GM21529 (cell line): ENCODE results near the gene MEGF8.

Experiments
- ATAC-seq: cut with Tn5 transposase; IDR thresholded peaks from one replicate; pipeline ENCODE4 v1.9.1; 2021; ENCODE audit not compliant: unreplicated experiment

MEGF8 gene

DNA sequence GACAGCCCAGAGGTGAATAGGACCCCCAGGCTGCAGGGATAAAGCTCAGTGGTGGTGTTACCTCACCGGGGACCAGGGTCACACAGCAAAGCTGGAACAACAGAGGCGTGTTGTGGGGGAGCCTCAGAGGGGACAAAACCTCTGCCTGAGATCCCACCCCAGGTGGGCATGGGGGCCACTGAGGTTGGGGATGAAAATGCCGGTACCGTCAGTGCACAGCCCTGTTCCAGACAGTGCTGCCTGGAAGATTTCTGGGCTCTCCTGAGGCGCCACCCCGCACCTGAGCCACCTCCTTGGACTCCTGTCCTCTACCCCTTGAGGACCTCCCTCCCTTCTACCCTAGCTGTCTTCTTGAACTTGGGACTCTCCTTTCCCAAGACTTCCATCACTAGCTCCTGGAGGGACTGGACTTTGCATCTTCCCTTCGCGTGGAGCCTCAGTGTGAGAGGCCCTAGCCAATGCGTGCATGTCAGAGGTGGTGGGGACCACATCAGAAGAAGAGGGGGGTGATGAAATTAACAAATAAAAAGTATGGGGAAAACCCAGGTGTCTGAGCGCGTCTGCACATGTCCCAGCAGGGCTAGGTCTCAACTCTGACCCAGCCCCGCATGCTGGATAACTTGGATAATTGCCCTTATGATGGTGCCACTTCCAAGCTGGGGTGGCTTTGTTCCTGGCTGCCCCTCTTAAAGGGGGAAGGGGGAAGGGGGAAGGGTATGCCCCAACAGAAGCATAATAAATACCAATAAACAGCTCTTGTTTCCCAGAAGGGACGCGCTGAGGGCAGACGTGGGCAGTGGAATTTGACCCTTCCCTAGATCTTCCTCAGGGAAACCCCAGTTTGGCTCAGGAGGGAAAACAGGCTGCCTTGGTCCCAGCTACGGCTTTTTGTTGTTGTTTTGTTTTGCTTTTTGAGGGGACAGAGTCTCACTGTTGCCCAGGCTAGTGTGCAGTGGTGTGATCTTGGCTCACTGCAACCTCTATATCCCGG is 53.1 kb downstream of the MEGF8 start:
- ATAC-seq: no peak

DNA sequence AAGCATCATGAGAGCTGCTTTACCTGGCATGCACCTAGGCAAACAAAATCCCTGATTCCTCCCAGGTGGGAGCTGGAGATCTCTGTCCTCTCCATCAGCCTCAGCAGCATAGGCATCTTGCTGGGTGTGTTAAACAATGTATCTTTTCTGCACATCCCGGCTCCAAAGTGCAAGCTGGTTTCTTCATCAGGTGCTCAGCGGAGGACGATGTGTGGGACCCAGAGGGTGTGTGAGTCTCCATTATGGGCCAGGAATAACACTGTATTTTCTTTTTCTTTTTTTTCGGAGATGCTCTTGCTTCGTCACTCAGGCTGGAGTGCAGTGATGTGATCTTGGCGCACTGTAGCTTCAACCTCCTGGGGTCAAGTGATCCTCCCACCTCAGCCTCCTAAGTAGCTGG is 54.7 kb downstream of the MEGF8 start:
- no peak for ATAC-seq

DNA sequence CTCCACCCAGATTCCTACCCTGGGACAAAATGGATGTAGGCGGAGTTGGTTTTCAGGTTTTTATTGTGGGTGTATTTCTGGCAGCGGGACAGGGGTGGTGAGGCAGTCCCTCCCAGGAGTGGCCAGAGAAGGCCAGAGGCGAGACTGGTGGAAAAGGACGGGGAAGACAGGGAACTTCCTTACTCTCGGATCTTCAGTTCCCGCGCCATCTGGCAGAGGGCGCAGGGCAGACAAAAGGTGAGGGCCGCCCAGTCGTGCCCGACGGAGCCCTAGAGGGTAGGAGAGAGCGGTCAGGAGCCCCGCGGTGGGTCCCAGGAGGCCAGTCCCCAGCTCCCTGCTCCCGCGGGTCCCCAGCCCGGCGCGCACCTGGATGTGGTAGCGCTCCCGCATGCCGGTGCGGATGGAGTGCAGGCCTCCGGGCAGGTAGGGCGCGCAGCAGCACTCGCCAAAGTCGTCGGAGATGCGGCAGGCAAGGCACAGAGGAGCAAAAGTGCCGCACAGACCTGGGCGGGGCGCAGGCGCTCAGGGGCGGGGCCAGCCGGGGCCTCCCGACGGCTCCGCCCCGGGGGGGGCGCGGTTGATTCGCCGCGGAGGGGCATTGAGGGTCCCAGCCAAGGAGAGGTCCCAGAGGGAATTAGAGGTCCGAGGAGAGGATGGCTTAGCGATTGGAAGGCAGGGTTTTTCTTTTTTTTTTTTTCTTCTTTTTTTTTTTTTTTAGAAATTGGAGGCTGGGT is 61.7 kb downstream of the MEGF8 start:
- peak; percentile 49 for ATAC-seq

DNA sequence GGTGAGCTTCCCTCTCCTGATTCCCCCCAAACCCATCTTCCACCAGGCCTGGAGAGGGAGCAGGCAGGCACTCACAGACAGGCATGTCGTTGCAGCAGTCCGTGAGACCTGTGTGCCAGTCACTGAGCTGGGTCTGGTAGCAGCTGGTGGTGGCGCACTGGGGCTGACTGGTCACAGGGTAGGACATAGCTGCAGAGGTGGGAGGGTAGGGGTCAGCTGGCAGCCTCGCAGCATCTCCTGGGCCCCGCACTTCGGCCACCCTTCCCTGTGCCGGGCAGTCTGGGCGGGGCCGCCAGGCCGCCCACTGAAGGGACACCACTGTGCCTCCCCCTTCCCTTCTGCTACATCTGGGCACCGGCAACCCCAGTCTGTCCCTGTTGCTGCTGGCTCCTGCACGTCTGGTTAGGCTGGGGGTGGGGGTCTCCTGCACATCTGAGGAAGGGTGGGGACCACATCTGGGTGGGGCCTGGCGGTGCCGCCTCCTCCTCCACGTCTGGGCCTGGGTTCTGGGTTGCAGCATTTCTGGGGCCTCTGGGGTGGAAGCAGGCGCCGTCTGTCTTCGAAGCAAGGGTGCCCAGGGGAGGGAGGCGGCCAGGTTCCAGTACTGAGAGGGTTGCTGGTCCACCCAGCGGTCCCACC is 63.5 kb downstream of the MEGF8 start:
- no peak for ATAC-seq

DNA sequence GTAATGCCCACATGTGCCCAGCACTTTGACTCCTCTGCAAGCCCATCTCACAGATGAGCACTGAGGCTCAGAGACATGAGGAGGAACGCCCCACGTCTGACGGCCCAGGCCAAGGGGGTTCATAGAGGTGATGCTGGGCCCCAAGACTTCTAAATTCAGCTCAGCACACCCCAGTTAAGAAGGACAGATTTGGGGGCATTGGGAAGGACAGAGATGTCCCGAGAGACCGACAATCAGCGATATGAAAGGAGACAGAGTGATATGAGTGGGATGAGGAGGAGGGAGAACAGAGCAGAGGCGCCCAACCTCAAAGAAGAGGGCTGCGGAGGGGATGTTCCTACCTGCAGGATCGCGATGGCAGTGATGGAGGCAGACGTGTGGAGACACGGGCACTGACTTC is 64.5 kb downstream of the MEGF8 start, which contains the start of gene CNFN:
TSS of gene CNFN (minus strand) at position 399 of the 400 bp plus-strand sequence. CDS start 1,260 bp downstream, outside the sequence.
- no peak for ATAC-seq

DNA sequence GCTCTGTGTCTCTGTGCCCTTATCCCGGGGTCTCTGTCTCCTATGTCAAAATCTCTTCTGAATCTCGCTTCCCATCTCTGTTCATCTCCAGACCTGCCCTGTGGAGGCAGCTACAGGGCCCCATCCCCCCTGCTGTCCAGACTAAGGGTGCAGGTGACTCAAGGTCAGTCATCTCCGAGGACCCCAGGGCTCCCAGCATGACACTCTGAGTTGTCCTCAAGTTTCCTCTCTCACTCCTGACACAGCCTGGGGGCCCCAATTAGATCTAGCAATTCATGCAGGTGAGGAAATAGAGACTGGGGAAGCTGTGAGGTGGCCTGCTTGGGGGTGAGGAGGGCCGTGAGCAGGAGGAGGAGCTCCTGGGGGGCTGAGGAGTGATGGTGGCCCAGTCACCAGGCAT is 66.7 kb downstream of the MEGF8 start:
- no peak for ATAC-seq

DNA sequence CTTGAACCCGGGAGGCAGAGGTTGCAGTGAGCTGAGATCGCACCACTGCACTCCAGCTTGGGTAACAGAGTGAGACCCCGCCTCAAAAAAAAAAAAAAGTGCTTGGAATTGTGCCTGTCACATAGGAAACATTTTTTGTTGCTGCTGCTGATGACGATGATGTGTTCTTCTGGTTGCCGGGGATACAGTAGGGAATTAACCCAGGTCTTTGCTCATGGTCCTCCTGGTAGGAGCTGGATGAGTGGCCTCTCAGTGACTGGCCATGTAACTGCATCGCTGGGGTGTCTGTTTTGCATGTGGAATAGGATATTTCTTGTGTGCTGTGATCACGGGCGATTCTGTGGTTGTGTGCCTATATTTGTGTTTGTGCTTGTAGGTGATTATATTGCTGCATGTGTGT is 69.3 kb downstream of the MEGF8 start:
- no peak for ATAC-seq

DNA sequence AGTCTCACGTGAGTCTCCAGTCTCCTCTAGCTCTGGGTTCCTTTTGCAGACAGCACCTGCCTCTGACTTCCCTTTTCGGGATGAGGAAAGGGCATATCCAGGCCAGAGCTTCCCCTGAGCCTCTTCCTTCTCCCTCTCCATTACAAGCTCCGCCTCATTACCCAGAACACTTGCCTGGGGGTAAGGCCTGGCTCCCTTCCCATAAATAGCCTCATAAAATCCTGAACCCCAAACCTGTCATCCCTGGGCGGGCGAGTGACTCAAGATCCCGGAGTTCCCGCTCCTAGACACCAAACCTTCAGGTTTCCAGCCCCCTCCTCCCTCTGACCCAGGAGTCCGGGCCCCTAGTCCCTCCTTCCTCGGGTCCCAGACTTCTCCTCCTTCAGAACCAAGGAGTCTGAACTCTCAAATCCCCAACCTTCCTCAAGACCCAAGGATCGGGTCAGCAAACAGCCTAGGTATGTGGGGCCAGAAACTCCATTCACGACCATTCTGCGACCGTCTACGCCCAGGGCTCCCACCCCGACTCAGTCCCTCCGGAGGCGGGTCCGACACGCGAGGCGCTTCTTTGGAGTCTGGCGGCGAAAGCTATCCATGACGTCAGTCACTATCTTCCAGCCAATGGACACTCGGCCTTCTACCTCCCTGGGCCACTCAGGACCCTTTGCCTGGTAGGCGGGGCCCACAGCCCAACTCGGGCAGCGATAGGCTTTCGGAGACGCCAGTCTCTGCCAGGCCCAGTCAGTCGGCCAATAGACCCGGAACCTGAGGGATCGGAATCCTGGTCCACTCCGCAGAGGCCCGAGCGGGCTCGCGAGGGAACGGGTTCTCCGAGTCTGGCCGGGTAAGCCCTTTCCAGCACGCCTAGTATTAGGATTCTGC is 71.2 kb downstream of the MEGF8 start:
- ATAC-seq: peak; percentile 95

DNA sequence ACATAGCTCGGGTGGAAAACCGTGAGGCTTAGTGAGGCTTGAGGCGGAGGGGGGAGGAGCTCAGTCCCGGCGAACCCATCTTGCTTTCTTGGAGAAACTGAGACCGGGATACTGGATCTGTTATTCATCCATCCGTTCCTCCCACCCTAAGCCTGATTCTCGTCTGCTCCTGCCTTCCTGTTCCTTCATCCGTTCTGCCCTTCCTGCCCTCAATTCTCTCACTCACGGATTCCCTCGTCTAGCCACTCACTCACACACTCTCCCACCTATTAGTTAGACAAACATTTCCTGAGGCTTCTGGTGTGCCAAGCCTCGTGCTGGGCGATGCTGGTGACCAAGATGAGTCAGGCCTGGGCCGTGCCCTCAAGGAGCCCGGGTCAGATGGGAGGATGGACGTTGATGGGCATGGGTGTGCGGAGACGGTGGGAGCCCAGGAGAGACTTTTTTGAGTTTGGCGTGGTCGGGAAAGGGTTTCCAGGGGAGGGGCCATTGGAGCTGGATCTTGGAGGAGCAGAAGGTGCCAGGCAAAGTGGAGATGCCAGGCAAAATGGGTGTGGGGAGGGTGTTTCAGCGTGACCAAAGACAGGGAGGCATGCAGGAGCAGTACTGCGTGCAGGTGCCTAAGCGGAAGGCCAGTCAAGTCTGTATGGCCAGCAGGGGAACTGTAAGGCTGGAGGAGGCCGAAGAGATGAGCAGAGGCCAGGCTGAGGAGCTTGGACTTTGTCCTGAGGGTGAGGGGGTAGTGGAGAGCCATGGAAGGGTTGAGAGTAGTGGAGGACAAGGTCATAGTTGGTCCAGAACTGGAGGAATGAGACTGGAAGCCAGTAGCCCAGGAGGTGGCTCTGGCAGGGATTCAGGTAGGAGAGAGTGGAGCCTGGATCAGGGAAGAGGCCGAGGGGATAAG is 72.1 kb downstream of the MEGF8 start:
- no peak for ATAC-seq

DNA sequence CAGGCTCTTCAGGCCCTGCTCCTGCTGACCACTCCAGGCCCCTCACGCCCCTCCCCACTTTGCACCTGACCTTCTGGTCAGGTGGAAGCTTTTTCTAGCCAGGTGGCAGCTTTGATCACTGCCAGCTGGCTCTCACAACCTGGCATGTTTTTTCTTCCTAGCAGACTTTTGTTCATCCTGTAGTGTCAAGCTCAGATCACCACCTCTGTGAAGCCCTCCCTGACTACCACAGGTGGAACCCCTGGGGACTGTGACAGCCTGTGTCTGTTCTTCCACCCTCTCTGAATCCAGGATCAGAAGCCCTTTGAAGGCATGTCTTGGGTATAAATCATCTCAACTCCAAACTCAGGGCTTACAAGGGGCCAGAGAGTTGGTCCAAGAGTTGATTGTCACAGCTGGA is 75.0 kb downstream of the MEGF8 start:
- no peak for ATAC-seq

DNA sequence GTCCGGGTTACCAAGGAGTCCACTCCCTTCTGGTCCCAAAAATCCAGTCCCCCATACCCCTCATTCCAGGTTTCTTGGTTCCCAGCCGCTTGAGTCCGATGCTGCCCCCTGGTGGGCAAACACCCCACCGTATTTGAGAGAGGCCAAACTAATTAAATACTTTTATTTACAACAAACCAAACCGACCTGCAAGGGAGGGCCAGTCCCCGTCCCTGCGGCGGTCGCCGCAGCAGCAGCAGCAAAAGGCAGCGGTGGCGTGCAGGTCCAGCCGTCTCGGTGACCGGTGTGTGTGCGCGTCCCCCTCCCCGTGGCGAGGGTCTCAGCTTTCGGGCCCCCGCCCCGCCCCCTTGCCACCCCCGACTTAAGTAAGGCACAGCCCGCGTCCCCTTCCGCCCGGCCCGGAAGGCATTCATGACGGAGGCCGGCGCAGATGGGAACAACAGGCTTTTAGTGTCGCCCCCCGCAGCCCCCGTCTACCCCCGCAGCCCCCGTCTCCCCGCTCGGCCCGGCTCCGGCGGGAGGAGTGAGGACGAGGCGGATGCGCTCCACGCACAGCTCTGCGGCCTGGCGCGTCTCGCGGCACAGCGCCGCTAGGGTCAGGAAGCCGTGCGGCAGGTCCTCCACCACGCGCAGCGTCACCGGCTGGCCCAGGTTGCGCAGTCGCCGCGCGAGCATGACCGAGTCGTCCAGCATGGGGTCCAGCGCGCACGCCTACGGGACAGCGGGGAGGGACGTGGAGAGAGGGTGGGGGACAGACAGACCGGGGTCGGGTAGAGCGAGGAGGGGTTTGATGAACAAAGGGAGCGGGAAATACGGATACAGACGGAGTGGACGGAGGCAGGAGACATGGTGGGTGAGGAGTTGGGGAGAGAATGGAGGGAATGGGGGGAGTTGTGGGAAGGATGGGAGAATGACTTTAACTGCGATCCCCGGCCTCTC is 76.2 kb downstream of the MEGF8 start:
- no peak for ATAC-seq

DNA sequence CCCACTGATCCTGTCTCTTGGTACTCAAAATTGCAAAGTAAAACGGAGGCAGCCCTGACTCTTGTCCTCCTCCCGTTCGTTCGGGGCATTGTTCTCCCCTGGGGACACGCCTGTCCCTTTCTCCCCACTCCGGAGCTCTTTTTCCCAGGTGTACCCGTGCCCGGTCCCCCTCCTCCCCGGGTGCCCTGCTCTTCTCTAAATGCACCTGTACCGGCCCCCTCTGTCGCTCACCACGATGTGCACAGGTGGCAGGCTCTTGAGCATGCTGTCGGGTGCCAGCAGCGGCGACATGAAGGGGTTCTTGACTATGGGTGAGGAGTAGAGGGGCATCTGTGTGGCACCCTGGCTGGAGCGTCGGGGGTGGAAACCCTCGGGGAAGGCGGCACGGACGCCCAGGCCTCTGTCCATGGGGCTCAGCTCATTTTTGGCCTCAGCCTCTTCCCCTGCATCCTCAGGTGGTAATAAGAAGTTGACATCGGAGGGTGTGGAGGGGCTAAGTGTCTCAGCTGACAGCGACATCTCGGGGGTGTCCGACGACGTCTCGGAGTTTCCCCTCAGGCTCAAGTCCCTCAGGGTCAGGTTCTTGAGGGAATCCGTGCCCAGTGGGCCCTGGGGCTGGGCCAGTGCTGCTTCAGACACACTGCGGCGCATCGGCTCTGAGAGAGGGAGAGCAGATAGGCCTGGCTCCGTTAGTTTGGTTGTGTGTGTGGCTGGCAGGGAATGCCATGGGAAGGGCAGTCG is 77.1 kb downstream of the MEGF8 start:
- no peak for ATAC-seq

DNA sequence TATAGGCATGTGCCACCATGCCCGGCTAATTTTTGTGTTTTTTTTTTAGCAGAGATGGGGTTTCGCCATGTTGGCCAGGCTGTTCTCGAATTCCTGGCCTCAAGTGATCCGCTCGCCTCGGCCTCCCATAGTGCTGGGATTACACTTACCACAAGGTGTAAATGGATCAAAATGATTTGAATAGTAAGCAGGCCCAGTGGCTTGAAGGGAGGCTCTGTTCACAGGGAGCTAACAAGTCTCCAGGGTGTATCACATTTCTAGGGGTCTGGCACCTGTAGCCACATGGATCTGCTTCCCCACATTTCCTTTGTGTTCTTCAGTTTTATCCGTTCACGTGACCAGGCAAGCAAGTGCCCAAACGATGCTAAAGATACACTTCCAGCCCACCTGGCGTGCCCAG is 78.2 kb downstream of the MEGF8 start:
- ATAC-seq: no peak

DNA sequence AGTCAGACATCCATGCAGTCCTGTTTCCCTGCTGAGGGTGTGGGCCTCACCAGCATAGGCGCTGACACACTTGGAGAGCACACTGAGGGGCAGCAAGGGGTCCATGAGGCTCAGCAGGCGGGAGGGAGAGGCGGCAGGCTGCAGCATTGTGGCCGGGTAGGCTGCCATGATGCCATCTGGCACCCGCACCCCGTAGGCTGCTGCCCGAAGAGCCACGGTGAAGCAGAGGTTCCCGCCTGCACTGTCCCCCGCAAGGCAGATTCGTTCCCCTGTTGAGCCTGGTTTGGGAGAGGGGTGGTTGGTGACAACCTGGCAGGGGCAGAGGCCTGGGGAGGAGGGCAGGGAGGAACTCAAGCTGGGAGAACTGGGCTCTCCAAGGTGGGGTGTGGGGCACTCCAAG is 80.7 kb downstream of the MEGF8 start:
- no peak for ATAC-seq

DNA sequence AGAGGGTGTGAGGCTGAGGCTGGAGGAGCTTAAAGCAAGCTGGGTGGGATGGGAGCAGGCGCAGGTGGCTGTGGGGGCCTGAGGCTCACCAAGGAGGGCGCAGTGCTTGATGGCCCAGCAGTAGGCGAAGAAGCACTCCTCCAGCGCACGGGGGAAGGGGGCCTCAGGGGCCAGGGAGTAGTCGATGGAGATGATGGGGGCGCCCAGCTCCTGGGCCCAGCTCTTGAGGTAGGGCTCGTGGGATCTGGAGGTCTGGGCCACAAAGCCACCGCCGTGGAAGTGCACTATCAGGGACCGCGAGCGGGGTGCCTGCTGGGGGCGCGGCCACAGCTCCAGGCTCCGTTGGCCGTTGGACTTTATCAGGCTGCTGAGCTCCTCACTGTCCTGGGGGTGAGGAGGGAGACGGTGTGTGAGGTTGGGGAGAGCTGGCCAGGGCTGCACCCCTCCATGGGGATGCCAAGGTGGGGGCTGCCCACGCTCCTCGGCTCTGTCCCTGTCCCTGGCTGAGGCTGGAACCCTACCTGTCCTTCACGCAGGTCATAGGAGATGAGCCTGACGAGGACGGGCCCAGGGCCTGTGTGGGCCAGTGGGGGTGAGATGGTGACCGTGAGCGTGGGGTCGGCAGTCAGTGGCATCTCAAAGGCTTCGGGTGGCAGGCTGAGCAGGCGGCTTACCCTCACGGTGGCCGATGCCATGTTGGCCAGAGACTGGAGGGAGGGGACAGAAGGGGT is 81.8 kb downstream of the MEGF8 start:
- no peak for ATAC-seq

DNA sequence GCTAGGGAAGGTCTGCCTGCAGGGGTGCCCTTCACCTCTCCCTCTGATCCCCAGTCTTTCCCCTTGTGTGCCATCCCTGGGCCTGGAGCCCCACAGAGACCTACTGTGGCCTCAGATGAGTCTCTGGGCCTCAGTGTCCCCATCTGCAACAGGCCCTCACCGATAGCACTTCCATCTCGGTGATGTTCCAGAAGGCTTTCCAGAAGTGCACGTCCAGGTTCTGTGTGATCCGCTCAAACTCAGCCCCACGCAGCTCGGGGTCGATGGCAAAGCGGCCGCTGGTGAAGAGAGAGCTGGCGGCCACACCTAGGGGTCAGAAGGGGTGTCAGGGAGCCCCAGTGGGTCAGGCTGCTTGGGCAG is 82.4 kb downstream of the MEGF8 start:
- ATAC-seq: no peak

DNA sequence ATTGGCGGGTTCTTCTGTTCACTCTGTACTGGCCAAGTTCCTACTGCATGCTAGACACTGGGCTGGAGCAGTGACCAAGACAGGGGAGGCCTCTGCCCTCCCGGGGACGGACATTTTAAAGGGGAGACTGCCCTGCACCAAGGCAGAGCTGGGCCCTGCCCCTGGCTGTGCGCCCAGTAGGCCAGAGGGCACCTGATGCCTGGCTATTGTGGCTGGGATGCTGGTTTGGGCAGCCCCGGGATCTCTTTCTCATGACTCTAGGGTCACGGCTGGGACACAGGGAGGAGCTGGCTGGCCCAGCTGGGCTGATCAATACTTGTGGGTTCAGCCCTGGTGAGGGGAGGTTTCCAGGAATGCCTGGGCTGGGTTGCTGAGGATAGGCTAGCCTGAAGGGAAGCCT is 84.0 kb downstream of the MEGF8 start:
- ATAC-seq: no peak
